K562 (cell line): ENCODE measurements around the gene TFF3. TPM values are rescaled to one million over a fixed set of nuclear protein-coding genes. Genes with fewer than 3 reads are reported as not detected.

Experiments used
- E2F3 ChIP-seq: fragments of 250-450 bp; sonication (Bioruptor Pico); IDR thresholded peaks from 2 replicates; pipeline ENCODE4 v1.4.0; 2020; ENCODE audit warnings: mild to moderate bottlenecking
- EZH2 ChIP-seq: IDR thresholded peaks from 2 replicates; pipeline ENCODE4 v1.6.1; 2012; ENCODE audit warnings: low read depth, mild to moderate bottlenecking, inconsistent platforms, low read length, borderline replicate concordance
- FOXJ3 ChIP-seq: sonication (generic); formaldehyde crosslinking; IDR thresholded peaks from 2 replicates; pipeline ENCODE4 v1.4.0; 2020; ENCODE audit warnings: mild to moderate bottlenecking, missing genetic modification reagents
- HMG20A ChIP-seq: fragments of 450-650 bp; formaldehyde crosslinking; conservative IDR thresholded peaks from 2 replicates; pipeline ENCODE4 v1.4.0; 2020; ENCODE audit warnings: mild to moderate bottlenecking, mixed read lengths
- HMGXB4 ChIP-seq: sonication (generic); formaldehyde crosslinking; IDR thresholded peaks from 2 replicates; pipeline ENCODE4 v1.8.1; 2023; ENCODE audit warnings: mild to moderate bottlenecking, missing genetic modification reagents
- HOMEZ ChIP-seq: fragments of 250-450 bp; sonication (Bioruptor Pico); IDR thresholded peaks from 2 replicates; pipeline ENCODE4 v1.4.0; 2020; ENCODE audit warnings: mild to moderate bottlenecking, moderate library complexity
- KAT7 ChIP-seq: sonication (generic); formaldehyde crosslinking; IDR thresholded peaks from 2 replicates; pipeline ENCODE4 v1.8.0; 2022; ENCODE audit warnings: missing genetic modification reagents, mild to moderate bottlenecking, borderline replicate concordance
- LEF1 ChIP-seq: fragments of 450-650 bp; IDR thresholded peaks from 2 replicates; pipeline ENCODE4 v1.6.1; 2016; ENCODE audit warnings: mild to moderate bottlenecking
- NCOA6 ChIP-seq: fragments of 450-650 bp; IDR thresholded peaks from 2 replicates; pipeline ENCODE4 v1.6.1; 2017; ENCODE audit warnings: mild to moderate bottlenecking
- PRMT5 ChIP-seq: sonication (generic); formaldehyde crosslinking; IDR thresholded peaks from 2 replicates; pipeline ENCODE4 v1.5.0; 2020; ENCODE audit warnings: missing genetic modification reagents
- PYGO2 ChIP-seq: fragments of 450-650 bp; IDR thresholded peaks from 2 replicates; pipeline ENCODE4 v1.6.1; 2016; ENCODE audit warnings: mild to moderate bottlenecking, missing genetic modification characterization, moderate library complexity, missing compliant biosample characterization
- RBM25 ChIP-seq: fragments of 200-400 bp; formaldehyde crosslinking; IDR thresholded peaks from 2 replicates; pipeline ENCODE4 v1.6.1; 2018; ENCODE audit warnings: low read length, low read depth, moderate library complexity; ENCODE audit not compliant: severe bottlenecking
- SNAPC5 ChIP-seq: fragments of 250-450 bp; sonication (Bioruptor Pico); IDR thresholded peaks from 2 replicates; pipeline ENCODE4 v1.8.0; 2021; ENCODE audit warnings: moderate library complexity, mild to moderate bottlenecking, inconsistent platforms
- THRB ChIP-seq: fragments of 450-650 bp; formaldehyde crosslinking; conservative IDR thresholded peaks from 2 replicates; pipeline ENCODE4 v1.4.0; 2022; ENCODE audit warnings: mild to moderate bottlenecking, missing genetic modification characterization
- YY1 ChIP-seq, 3 experiments: IDR thresholded peaks; 2 replicates each; pipeline ENCODE4 v1.6.1; 2011; ENCODE audit warnings: low read length in 2 of 3, mild to moderate bottlenecking in 2 of 3, moderate library complexity in 2 of 3, borderline replicate concordance in 1 of 3, control low read depth in 1 of 3, low read depth in 1 of 3; ENCODE audit not compliant: insufficient read depth in 3 of 3, insufficient replicate concordance in 2 of 3, control insufficient read depth in 1 of 3, insufficient read length in 1 of 3; ENCODE audit errors: extremely low read depth in 1 of 3
- ZFX ChIP-seq: sonication (generic); formaldehyde crosslinking; IDR thresholded peaks from 2 replicates; pipeline ENCODE4 v1.8.0; 2022; ENCODE audit warnings: mild to moderate bottlenecking, missing genetic modification reagents, moderate library complexity
- ZNF165 ChIP-seq: fragments of 250-450 bp; sonication (Bioruptor Pico); IDR thresholded peaks from 2 replicates; pipeline ENCODE4 v1.4.0; 2020; ENCODE audit warnings: borderline replicate concordance
- ZNF282 ChIP-seq: sonication (generic); formaldehyde crosslinking; IDR thresholded peaks from 2 replicates; pipeline ENCODE4 v1.8.1; 2023; ENCODE audit warnings: missing genetic modification reagents
- ZNF324 ChIP-seq: fragments of 250-450 bp; sonication (Bioruptor Pico); IDR thresholded peaks from 2 replicates; pipeline ENCODE4 v1.4.0; 2020; ENCODE audit warnings: mild to moderate bottlenecking
- ZNF75A ChIP-seq: fragments of 450-650 bp; formaldehyde crosslinking; IDR thresholded peaks from 2 replicates; pipeline ENCODE4 v1.4.0; 2020; ENCODE audit warnings: mild to moderate bottlenecking
- polyA plus RNA-seq, 8 experiments: library from polyadenylated mRNA; depleted of rRNA in 4 of 8; stranded (reverse) in 5 of 8; unstranded in 3 of 8; fragments of >200 nt; fragmentation: Nextera tagmentation in 2 of 8; fragmentation: Illumina TruSeq in 1 of 8; extraction: Ambion mirVana in 2 of 8; extraction: Trizol in 1 of 8; gene quantifications; 2 replicates each; pipeline versions ENCODE4 v1.2.1 to v1.2.3, GENCODE V29; 2011 to 2014; ENCODE audit warnings: inconsistent platforms in 1 of 8, missing spikeins in 1 of 8
- total RNA-seq, 7 experiments: library from RNA; depleted of rRNA in 6 of 7; stranded (reverse); fragments of >200 nt in 6 of 7; fragmentation: Illumina TruSeq in 2 of 7; extraction: Trizol in 2 of 7; gene quantifications; 2 replicates each; pipeline versions ENCODE4 v1.2.1 to v1.2.3, GENCODE V29; 2011 to 2021; ENCODE audit warnings: low replicate concordance in 1 of 7

Gene TFF3
- total and polyA plus RNA-seq, 9 of the 15 experiments (the other 6 are each of a cell fraction or from before 2014, with no cell fraction given), result 0.78 TPM; not detected in 8

- no peak for TF ChIP-seq PRMT5 (CRISPR knock-in tag)
- no peak for TF ChIP-seq NCOA6
- no peak for TF ChIP-seq LEF1
- no peak for TF ChIP-seq ZNF282
- peak in 1 of 3 experiments; percentile 16 for TF ChIP-seq YY1 (IDR thresholded peaks at IDR 0.05; ENCODE audit: borderline replicate concordance in 1 of 3, control insufficient read depth in 1 of 3, extremely low read depth in 1 of 3, insufficient read depth in 3 of 3, insufficient read length in 1 of 3, insufficient replicate concordance in 2 of 3, low read depth in 1 of 3, low read length in 2 of 3)
- TF ChIP-seq ZFX (CRISPR knock-in tag), result no peak
- TF ChIP-seq FOXJ3 (CRISPR knock-in tag), result 0 out of 2 replicates have a peak, but pooled peaks have one; percentile 25
- no peak for TF ChIP-seq SNAPC5
- TF ChIP-seq HMGXB4 (CRISPR knock-in tag), result no peak
- TF ChIP-seq E2F3 (CRISPR knock-in tag), result no peak
- TF ChIP-seq HOMEZ, result no peak
- no peak for TF ChIP-seq KAT7 (CRISPR knock-in tag)
- no peak for TF ChIP-seq PYGO2
- no peak for TF ChIP-seq ZNF324 (CRISPR knock-in tag)
- no peak for TF ChIP-seq ZNF165 (CRISPR knock-in tag)
- TF ChIP-seq RBM25, result peak; percentile 97
- TF ChIP-seq HMG20A (CRISPR knock-in tag), result no peak
- no peak for TF ChIP-seq ZNF75A (CRISPR knock-in tag)
- TF ChIP-seq EZH2, result no peak
- TF ChIP-seq THRB (CRISPR knock-in tag), result no peak
Measured at GRCh38 chr21:42360317-42360716, 45.1 kb upstream of the TFF3 start (continued).
